ENCODE measurements around the gene PRR36. TPM values are rescaled to one million over a fixed set of nuclear protein-coding genes. Genes with fewer than 3 reads are reported as not detected.

The PRR36 gene
- total RNA-seq, 1 donor = under 0.01 TPM

- DNase-seq (ENCODE audit: low read depth in 2 of 3, low spot score in 2 of 3) = no peak
Measured at GRCh38 chr19:7873304-7874075, 700 bp downstream of the PRR36 start.

- no peak for DNase-seq (ENCODE audit: low read depth in 2 of 3, low spot score in 2 of 3)
Measured at GRCh38 chr19:7872306-7873204, 1.6 kb downstream of the PRR36 start.

DNA sequence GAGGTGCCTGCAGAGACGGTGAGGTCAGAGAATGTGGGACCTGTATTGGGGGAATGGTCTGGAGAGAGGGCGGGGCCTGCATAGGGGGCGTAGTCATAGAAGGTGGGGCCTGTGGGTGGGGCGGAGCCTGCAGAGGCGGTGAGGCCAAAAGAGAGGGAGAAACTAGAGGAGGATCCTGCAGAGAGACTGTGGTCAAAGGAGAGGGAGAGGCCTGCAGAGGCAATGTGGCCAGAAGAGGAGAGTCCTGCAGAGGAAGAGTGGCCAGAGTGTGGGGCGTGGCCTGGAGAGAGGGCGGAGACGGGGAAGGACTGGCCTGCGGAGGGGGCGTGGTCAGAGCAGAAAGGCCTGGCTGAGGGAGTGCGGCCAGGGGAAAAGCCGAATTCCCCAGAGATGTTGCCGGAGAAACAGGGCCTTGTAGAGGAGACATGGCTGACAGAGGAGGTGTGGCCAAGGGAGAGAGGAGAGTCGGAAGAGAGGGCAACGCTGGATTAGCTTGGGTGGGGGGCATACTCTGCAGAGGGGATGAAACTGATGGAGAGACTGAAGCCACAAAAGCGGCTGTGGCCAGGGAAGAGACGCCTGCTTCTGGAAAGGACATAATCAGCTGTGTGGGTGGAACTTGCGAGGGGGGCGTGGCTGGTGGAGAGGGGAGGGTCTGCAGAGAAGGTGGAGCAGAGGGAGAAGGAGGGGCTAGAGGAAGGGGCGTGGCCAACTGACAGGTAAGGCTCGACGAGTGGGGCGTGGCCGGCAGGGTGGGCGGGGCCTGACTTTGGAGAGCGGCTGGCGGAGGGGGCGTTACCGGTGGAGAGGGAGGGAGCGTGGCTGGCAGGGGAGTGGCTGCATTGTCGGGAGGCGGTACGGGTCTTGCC lies 2.5 kb downstream of the PRR36 start:
- DNase-seq (ENCODE audit: low read depth in 2 of 3, low spot score in 2 of 3) = peak; percentile 62 to 96 (median 96)

DNA sequence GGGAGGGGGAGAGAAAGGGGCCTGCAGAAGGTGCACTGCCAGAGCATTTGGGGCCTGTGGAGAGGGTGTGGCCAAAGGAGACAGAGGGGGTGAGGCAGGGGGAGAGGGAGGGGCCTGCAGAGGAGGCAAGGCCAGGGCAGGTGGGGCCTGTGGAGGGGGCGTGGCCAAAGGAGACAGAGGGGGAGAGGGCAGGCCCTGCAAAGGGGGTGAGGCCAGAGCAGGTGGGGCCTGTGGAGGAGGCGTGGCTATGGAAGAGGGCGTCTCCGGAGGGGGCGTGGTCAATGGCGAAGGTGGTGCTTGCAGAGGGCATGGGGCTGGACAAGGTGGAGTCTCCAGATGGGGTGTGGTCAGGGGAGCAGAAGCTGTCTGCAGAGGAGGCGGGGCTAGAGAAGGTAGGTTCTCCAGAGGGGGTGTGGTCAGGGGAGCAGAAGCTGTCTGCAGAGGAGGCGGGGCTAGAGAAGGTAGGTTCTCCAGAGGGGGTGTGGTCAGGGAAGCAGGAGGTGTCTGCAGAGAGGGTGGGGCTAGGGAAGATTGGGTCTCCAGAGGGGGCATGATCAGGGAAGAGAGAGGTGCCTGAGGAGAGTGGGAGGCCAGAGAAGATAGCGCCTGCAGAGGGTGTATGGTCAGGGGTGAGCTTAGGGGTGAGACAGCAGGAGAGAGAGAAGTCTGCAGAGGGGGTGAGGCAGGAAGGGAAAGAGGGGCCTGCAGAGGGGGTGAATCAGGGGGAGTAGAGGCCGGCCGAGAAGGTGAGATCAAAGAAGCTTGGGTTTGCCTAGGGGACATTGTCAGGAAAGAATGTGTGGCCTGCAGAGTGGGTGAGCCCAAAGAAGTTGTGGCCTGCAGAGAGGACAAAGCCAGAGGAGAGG lies 3.4 kb downstream of the PRR36 start:
- peak in 2 of 3 donors; percentile 83 to 85 for DNase-seq (ENCODE audit: low read depth in 2 of 3, low spot score in 2 of 3)

GRCh38 chr19:7869910-7870511 lies 4.2 kb downstream of the PRR36 start:
- peak; percentile 35 to 85 (median 81) for DNase-seq (ENCODE audit: low read depth in 2 of 3, low spot score in 2 of 3)

DNA sequence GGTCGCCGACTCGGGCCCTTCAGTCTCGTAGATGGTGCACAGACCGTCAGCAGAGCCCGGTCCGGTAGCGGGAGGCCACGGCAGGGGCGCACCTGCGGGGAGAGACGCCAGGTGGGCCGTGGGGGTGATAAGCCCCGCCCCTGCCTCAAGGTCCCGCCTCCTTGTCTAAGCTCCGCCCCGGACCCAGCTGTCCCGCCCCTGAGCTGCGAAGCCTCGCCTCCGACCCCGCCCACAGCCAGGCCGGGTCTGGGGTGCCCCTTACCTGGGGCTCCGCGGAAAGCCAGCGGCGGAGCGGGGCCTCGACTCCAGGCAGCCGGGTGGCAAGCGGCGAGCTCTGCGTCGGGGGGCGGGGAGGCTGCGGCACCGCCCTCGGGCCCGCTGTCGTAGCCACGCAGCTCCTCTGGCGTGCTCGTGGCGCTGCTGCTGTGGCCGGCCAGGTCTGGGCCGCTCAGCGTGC lies 4.7 kb downstream of the PRR36 start:
- peak; percentile 68 to 84 (median 68) for DNase-seq (ENCODE audit: low read depth in 2 of 3, low spot score in 2 of 3)

DNA sequence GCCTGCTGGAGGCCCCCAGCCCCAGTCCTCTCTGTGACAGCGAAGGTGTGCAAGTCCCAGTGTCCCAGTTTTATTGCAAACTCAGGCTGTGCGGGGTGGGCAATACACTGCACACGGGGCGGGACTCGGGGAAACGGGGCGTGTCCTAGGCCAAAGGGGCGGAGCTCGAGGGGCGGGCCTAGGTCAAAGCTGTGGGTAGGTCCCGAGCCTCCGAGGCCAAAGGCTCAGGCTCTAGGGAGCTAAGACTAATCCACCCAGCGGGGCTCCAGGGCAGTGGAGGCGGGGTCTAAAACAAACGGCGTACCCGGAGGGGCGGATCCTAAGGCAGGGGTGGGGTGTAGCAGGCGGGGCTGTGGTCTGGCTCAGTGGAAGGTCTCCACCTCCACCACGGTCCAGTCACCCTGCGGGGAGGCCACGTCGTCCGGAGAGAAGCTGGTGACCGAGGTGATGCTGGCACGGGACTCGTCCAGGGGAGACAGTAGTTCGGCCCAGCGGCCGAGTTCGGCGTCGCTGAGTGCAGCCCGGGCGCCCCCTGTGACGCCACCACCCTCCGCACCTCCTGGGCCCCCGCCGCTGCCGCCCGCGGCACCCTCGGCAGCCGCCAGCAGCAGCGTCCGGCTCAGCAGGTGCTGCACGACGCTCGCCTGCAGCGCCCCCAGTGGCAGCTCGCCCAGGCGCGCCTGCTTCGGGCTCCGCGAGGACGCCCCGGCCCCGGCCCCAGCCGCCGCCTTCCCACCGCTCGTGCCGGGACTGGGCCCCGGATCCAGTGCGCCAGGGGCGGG lies 5.3 kb downstream of the PRR36 start:
- DNase-seq (ENCODE audit: low read depth in 2 of 3, low spot score in 2 of 3) = peak; percentile 85 to 93 (median 88)

DNA sequence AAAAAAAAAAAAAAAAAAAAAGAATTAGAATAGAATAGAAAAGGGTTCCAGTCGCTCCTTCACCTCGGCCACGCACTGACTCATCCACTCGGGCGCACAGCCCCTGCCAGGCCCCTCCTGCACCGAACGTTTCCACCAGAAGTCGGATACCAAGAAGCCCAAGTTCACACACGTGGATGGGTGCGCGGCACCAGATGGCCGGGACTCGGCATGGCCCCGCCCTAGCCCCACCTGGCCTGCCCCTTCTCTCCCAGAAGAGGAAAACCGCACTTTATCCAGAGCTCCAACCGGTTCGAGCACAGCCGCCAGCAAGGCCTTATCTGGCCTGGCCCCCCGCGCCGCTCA lies 5.9 kb downstream of the PRR36 start:
- DNase-seq (ENCODE audit: low read depth in 2 of 3, low spot score in 2 of 3) = peak in 2 of 3 donors; percentile 52 to 58

- no peak for DNase-seq (ENCODE audit: low read depth in 2 of 3, low spot score in 2 of 3)
Measured at GRCh38 chr19:7867092-7867844, 6.9 kb downstream of the PRR36 start.

GRCh38 chr19:7866399-7867091 lies 7.6 kb downstream of the PRR36 start:
- DNase-seq (ENCODE audit: low read depth in 2 of 3, low spot score in 2 of 3) = no peak

- DNase-seq (ENCODE audit: low read depth in 2 of 3, low spot score in 2 of 3) = no peak
Measured at GRCh38 chr19:7865262-7865911, 8.8 kb downstream of the PRR36 start.

DNA sequence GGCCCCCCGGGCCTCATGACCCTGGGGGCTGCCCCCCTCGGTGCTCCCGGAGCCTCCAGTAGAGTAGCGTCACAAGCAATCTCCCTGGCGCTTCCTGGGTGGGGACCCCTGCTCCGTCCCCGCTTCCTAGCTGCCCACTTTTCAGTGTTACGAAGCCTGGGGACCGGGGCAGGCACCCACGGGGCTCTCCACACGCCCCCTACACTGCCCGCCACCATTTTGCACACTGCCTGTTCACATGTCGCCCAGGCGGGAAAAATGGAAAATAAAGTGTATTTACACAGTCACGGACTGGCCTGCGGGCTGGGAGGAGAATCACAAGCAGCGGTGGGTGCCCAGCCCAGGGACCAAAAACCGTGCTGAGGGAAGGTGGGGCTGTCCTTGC lies 9.5 kb downstream of the PRR36 start:
- DNase-seq (ENCODE audit: low read depth in 2 of 3, low spot score in 2 of 3) = no peak

DNA sequence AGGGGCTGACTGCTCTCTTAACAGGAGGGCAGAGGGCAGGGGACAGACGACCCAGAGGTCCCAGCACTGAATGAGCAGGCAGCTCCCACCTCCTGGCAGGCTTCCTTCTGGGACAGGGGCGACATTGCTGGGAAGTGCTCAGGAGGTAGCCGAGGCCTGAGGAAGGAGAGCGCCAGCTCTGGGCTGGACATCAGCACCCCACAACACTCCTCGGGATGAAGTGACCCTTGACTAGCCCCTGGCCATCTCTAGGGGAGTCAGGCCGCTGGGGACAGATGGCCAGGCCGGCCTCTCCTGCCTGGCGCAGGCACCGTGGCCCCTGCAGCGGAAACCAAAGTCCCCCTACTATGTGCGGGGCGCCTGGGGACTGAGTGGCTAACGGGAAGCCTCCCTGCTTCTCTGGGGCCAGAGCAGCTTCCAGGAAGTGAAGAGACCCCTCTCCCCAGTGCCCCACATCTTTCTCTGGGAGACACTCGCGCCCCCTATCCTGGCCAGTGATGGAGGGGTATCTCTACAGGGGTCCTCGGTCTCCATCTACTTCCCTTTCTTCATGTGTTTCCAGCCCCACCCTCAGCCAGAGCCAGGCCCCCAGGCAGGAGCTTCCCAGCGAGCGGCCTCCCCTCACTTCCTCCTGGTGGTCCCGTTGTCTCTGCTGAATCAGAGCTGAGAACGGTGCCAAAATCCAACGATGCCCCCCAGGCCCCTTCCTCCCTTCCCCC lies 10.1 kb downstream of the PRR36 start:
- no peak for DNase-seq (ENCODE audit: low read depth in 2 of 3, low spot score in 2 of 3)

DNA sequence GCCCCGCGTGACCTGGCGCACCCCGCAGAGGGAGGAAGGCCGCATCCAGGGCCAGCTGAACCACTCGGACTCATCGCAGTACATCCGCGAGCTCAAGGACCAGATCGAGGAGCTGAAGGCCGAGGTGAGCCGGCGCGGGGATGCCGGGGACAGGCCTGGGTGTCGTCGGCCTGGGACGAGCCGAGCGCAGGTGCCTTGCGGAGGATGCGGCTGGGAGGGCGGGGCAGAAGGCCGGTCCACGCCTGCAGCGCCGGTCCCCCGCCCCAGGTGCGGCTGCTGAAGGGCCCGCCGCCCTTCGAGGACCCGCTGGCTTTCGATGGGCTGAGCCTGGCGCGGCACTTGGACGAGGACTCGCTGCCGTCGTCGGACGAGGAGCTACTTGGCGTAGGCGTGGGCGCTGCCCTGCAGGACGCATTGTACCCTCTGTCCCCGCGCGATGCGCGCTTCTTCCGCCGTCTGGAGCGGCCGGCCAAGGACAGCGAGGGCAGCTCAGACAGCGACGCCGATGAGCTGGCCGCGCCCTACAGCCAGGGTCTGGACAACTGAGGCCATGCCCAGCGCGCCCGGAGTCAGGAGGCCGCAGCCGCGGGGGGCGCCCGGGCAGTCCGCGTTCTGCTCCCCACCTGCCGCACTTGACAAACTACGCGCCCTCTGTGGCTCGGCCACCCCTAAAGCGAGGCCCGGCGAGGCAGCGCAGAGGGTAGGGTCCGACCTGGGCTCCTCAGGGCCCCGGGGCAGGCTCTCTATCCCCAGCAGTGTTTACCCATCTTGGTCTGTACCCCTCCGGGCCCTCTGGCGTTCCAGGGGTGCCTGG lies 10.8 kb downstream of the PRR36 start:
- no peak for DNase-seq (ENCODE audit: low read depth in 2 of 3, low spot score in 2 of 3)

- peak; percentile 54 to 77 (median 66) for DNase-seq (ENCODE audit: low read depth in 2 of 3, low spot score in 2 of 3)
Measured at GRCh38 chr19:7862413-7862951, 11.7 kb downstream of the PRR36 start.
